NCI-H446 treated with DMSO at 0.1 percent for 48 hours (cell line): Measurements from ENCODE around the gene LASP1.
"Not testable (repeated sequence)": the region's sequence is repeated elsewhere in the genome, so short reads cannot be mapped to it uniquely, and the experiment has no call there.

Source experiments
- DNase-seq: peaks from one replicate; lab custom pipeline; 2025; lab: John Stamatoyannopoulos, UW

Gene LASP1

DNA sequence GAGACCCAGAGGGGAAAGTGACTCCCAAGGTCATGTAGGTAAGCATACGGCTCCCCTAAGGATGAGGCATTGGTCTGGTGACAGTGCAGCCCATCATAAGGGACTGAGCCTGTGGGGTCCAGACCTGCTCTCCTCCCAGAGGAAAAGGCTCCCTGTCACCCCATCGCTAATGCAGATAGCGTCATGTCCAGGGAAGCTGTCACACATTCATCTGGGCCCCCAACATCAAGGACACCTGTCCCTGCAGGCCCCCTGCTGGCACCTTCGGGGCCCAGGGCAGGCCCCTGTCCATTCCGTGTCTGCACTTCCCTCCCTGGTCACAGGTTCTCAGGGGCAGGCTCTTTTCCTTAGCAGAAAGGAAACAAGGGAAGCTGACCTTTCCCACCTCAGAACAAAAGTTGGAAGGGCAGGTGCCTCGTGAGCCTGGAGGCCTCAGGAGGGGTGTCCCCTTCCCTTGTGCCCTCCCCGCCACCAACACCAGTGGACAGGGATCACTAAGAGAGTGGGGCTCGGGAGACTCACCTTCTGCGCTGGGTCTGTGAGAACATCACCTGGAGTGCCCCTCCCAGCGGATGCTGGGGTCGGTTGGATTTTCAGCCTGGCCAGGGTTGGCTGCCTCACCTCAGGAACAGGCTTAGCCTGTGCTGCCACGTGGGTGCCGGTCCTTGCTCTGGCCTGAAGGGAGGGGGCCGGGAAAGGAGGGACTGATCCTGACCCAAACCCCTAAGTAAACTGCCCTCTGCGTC, 38.2 kb downstream of the LASP1 start:
- DNase-seq = no peak

DNA sequence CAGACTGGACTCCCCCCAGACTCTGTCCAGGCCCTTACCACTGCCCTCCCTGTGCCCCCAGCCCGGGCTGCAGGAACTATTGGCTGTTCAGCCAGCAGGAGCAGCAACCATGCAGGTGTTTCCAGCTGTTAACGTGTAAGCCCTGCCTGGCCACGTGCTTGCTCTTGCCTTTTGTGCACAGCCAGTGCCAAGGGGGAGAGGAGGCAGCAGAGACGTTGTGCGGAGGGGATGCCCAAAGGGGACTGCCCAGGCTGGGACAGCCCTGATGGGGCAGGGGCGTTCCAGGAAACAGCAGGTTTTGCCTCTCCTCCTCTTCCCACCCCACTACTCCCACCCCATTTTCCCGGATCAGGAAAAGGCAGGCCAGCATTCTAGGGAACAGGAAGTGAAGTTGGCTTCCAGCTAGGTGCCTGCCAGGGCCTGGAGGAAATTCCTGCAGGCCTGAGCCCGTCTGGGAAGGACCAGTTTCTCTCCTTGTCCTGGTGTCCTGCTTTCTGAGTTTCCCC, 38.9 kb downstream of the LASP1 start:
- DNase-seq = no peak

DNA sequence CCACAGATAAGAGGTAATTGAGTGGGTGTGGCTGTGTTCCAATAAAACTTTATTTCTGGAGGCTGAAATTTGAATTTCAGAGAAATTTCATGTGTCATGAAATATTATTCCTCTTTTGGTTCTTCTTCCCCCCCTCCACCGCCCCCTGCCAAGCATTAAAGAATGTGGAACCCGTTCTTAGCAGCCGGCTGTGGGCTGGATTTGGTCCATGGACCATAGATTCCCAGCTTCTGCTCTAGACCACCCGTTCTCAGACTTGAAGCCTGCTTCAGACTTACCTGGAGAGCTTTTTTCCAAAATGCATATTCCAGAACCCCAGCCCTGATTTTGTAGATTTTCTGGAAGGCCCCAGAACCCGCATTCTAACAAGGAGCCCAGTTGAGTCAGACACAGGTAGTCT, 40.5 kb downstream of the LASP1 start:
- no peak for DNase-seq

DNA sequence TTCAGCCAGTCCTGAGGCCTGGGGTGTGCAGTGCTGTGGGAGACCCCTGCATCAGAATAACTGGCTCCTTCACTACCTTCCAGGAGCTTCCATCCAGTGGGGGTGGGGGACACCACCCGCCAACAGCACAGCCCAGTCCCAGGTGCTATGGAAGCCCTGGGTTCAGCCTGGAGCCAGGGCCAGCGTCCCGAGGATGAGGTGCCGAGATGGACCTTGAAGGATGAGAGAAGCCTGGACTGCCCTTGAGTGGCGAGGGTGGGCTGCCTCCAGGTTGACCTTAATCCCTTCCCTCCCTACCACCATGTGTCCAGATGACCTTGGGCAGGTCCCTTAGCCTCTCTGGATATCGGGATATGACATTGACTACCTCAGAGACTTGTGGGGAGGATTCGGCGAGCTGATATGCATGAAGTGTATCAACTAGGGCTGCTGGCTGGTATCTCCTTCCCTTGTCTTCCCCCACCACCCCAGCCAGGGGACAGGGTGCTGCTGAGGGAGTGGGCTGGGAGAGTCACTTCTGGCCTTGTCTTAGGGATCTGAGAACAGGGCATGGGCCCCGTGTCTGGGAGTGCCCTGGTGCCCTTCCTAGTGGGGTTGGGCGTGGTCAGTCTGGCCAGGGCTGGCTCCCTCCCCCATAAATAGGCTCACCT, 41.3 kb downstream of the LASP1 start:
- DNase-seq = no peak

DNA sequence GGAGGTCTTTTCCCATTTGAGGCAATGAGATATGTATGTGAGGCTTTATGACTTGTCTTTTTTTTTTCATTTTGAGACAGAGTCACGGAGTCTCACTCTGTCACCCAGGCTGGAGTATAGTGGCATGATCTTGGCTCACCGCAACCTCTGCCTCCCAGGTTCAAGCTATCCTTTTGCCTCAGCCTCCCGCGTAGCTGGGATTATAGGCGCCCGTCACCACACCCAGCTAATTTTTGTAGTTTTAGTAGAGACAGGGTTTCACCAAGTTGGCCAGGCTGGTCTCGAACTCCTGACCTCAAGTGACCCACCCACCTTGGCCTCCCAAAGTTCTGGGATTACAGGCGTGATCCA, 41.8 kb downstream of the LASP1 start:
- DNase-seq = not testable (repeated sequence)

DNA sequence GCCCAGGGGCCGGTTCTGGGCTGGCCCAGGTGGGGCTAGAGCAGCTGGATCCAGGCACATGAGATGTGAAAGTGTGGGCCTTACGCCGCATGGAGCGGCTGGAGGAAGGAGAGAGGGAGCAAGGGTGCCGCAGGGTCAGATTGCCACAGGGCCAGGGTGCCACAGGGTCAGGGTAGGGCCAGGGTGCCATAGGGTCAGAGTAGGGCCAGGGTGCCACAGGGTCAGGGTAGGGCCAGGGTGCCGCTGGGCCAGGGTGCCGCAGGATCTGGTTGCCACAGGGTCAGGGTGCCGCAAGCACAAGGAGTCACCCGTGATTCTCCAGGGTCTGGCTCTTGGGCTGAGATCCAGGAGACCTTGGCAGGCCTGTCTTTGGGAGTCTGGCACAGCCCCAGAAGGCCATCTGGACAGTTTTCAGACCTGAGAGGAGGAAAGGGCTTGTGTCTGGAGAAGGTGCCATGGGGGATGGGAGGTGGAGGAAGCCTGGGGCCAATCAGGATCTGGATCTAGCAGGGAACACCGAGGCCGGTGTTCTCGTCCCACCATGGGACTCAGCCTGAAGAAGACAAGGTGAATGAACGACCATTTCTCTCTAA, 42.5 kb downstream of the LASP1 start:
- DNase-seq = no peak

DNA sequence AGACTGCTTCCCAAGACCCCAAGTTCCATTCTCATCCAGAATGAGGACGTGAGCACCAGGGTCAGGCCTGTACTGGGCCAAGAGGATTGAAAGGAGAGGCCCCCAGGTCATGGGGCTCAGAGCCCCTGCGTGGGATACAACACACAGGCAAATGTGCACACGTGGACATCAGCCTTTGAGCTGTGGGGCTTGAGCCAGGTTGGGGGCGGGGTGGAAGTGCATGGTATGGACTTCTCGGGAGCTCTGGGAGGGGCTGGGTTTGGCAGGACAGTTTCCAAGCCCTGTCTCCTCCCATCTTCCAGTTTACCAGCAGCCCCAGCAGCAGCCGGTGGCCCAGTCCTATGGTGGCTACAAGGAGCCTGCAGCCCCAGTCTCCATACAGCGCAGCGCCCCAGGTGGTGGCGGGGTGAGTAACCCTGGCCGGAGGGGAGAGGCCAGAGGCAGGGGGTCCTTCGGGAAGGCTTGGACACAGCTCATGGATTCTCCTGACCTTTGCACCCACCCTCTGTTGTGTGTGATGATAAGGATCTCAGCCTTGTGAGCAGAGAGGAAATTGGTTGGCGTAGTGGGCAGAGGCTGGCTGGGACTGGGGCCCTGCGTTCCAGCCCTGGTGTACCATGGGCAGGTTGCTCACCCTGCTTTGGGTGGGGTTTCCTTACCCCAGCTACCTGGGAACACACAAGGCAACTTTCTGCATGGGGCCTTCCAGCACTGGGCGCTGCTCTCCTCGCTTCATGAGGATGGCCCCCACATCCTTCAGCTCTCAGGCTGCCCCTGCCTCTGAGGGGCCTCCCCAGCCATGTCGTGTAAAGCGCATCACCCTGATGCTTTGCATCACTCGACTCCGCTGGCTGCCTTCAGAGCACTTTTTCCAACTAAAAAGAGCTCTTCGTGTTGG, 45.1 kb downstream of the LASP1 start:
- no peak for DNase-seq

DNA sequence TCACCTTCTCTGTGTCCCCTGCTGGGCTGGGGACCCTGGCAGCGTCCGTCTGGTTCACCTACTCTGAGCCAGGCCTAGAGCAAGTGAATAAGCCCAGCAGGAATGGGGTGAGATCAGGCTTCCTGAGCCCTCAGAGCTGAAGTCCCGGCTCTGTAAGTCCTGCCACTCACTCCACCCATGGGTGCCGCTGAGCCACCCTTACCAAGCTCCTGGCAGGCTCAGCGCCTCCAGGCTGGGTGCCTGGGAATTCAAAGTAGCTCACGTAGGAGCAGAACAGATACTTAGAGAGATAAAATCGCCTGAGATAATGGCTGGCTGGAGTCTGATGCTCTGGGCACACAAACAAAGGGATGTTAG, 45.8 kb downstream of the LASP1 start:
- no peak for DNase-seq

DNA sequence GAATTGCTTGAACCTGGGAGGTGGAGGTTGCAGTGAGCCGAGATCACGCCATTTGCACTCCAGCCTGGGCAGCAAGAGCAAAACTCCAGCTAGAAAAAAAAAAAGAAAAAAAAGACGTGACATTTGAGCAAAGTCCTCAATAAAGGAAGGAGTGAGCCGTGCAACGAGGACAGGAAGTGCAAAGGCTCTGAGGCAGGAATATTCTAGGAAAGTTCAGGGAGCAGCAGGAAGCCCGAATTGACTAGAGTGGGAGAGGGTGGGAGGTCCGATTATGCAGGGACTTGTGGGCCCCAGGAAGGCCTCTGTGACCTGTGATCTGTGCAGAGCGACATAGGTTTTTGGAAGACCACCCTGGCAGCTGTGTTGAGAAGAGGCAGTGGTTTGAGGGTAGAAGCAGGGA, 46.9 kb downstream of the LASP1 start:
- no peak for DNase-seq

DNA sequence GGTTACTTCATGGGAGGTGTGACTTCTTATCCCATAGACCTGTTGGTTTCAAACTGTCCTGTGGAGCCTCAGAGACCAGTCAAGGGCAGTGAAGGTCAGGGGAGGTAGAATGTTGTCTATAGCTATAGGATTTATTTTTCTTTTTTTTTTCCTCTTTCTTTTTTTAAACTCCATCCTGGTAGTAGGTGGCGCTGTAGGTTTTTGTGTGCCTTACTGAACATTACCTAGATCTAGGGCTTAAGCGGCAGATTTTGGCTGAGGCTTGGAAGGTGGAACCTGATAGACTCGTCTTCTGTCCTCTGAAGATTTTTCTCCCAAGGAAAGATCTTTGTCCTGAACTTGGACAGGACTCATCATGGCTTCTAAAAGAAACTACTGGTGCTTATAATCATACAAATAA, 47.4 kb downstream of the LASP1 start:
- DNase-seq = no peak

DNA sequence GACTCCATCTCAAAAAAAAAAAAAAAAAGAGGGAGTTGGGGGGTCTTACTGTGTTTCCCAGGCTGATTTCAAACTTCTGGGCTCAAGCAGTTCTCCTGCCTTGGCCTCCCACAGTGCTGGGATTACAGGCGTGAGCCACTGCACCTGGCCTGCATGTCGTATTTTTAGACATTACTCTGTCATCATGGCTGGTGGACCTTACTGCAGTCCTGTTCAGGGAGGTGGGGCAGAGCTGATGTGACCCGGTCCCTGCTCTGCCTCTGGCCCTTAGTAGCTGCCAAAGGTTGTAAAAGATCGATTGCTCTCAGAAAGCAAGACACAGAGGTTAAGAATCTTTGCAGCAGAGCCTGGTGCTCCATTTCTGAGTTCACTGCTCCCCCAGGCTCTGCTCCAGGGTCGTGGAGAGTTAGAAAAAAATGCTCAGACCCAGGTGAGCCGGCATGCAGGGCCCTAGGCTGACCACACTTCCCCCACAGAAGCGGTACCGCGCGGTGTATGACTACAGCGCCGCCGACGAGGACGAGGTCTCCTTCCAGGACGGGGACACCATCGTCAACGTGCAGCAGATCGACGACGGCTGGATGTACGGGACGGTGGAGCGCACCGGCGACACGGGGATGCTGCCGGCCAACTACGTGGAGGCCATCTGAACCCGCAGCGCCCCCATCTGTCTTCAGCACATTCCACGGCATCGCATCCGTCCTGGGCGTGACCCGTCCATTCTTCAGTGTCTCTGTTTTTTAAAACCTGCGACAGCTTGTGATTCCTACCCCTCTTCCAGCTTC, 48.5 kb downstream of the LASP1 start:
- no peak for DNase-seq

DNA sequence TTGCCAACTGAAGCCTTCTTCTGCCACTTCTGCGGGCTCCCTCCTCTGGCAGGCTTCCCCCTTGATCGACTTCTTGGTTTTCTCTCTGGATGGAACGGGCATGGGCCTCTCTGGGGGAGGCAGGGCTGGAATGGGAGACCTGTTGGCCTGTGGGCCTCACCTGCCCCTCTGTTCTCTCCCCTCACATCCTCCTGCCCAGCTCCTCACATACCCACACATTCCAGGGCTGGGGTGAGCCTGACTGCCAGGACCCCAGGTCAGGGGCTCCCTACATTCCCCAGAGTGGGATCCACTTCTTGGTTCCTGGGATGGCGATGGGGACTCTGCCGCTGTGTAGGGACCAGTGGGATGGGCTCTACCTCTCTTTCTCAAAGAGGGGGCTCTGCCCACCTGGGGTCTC, 49.1 kb downstream of the LASP1 start:
- DNase-seq = no peak

DNA sequence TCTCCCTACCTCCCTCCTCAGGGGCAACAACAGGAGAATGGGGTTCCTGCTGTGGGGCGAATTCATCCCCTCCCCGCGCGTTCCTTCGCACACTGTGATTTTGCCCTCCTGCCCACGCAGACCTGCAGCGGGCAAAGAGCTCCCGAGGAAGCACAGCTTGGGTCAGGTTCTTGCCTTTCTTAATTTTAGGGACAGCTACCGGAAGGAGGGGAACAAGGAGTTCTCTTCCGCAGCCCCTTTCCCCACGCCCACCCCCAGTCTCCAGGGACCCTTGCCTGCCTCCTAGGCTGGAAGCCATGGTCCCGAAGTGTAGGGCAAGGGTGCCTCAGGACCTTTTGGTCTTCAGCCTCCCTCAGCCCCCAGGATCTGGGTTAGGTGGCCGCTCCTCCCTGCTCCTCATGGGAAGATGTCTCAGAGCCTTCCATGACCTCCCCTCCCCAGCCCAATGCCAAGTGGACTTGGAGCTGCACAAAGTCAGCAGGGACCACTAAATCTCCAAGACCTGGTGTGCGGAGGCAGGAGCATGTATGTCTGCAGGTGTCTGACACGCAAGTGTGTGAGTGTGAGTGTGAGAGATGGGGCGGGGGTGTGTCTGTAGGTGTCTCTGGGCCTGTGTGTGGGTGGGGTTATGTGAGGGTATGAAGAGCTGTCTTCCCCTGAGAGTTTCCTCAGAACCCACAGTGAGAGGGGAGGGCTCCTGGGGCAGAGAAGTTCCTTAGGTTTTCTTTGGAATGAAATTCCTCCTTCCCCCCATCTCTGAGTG, 49.6 kb downstream of the LASP1 start:
- no peak for DNase-seq

DNA sequence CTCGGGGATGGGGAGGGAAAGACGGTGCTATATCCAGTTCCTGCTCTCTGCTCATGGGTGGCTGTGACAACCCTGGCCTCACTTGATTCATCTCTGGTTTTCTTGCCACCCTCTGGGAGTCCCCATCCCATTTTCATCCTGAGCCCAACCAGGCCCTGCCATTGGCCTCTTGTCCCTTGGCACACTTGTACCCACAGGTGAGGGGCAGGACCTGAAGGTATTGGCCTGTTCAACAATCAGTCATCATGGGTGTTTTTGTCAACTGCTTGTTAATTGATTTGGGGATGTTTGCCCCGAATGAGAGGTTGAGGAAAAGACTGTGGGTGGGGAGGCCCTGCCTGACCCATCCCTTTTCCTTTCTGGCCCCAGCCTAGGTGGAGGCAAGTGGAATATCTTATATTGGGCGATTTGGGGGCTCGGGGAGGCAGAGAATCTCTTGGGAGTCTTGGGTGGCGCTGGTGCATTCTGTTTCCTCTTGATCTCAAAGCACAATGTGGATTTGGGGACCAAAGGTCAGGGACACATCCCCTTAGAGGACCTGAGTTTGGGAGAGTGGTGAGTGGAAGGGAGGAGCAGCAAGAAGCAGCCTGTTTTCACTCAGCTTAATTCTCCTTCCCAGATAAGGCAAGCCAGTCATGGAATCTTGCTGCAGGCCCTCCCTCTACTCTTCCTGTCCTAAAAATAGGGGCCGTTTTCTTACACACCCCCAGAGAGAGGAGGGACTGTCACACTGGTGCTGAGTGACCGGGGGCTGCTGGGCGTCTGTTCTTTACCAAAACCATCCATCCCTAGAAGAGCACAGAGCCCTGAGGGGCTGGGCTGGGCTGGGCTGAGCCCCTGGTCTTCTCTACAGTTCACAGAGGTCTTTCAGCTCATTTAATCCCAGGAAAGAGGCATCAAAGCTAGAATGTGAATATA, 50.8 kb downstream of the LASP1 start:
- DNase-seq = no peak

DNA sequence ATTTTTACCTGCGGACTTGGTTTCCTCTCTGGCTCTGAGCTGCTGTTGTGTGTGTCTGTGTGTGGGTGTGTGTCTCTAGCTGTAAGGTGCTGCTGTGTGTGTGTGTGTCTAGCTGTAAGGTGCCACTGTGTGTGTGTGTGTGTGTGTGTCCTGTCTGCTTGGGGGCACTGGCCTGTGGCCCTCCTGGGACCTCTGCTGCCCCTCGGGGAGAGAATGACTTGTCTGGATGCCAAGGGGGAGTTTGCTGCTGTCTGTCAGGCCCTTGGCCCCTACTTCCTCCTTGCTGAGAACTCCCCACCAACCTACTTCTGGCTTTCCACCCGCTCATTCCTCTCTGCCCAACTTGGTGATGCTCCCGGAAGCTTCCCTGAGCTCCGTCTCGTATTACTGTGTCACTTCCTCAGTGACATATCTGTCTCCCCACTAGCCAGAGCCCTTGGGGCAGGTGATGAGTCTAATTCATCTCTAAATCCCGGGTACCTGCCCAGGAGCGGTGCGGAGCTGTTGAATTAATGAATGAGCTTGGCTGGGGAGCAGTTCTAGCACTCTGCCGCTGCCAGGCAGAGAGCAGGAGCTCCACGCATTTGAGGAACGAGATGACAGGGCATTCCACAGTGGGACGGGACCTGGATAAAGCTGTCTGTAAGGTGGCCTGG, 52.0 kb downstream of the LASP1 start:
- no peak for DNase-seq

DNA sequence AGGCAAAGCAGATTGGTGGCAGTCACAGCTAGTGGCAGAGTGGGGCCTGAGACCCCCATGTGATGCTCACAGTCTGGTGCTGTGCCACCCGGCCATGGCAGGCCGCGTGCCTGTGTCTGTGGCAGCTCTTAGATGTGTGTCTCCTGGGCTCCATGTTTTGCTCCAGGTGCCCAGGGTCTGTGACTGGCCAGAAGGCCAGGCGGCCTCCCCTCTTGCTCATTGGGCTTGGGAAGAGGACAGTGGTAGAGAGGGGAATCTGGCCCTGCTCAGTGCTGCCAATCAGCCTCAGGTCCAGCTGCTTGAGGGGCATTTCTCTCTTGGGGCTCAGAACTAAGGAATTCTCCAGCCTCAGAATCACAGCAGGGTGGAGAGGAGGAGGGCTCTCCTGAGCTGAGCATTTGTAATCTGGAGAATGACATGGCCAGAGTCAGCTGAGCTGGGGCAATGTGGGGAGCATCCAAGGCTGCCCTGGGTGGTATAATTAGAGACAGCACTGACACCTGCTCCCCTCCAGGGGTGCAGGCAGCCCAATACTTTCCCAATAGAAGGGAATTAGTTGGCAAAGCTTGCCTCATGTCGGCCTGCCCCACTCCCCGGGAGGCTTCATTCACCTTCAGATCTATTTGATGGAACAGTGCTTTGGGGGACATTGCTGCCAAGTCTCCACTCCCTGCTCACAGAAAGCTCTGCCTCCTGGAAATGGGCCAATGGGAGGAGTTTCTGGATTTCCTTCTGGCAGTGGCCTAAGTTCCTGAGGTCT, 52.9 kb downstream of the LASP1 start:
- DNase-seq = peak; percentile 66

DNA sequence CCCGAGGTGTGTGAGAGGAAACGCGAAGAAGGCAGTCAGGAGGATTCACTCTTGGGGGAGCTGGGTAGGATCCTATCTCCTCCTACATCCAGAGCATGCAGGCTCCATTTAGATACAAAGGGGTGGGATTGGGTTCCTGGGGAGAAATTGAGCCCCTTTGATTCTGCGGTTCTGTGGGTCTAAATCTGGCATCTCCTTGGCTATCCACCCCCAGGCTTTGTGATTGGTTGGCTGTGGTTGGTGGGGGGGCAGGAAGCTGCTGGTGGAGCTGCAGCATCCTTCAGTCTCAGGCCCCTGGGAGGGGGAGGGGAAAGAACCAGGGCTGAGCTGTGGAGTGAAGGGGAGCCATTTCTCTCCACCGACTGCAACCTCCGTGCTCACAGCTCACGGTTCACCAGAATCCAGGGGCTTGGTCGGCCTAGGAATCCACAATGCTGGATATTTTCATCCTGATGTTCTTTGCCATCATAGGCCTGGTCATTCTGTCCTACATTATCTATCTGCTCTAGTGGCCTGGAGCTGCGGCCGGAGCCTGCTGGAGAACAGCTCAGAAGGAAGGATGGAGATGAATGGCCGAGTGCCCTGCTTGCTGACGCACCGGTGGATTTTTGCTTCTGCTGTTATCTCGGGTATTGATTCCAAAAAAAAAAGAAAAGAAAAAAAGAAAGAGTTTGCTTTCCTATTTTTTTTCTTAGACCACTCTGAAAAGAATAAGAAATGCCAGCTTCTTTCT, 55.6 kb downstream of the LASP1 start, which contains the start of gene LASP1NB:
Gene LASP1NB (plus strand): TSS at position 352 of the 733 bp plus-strand sequence.
- no peak for DNase-seq
